Brain microvascular endothelial cell (primary cell): ENCODE data around the gene ABCC1.
"Not testable (repeated sequence)": the region's sequence is repeated elsewhere in the genome, so short reads cannot be mapped to it uniquely, and the experiment has no call there.

Experiments
- DNase-seq: peaks from one replicate; pipeline ENCODE4 v3.0.0-alpha.2; 2020
- H3K27ac ChIP-seq: fragments of 250-450 bp; sonication (Bioruptor Pico); 2 replicates; pipeline ENCODE4 v1.5.1; 2020; ENCODE audit warnings: mild to moderate bottlenecking, moderate library complexity
- H3K27me3 ChIP-seq: fragments of 250-450 bp; sonication (Bioruptor Pico); replicated peaks from 2 replicates; pipeline ENCODE4 v1.5.1; 2020; ENCODE audit warnings: mild to moderate bottlenecking
- H3K36me3 ChIP-seq: fragments of 250-450 bp; sonication (Bioruptor Pico); replicated peaks from 2 replicates; pipeline ENCODE4 v1.5.1; 2020; ENCODE audit warnings: mild to moderate bottlenecking
- H3K4me3 ChIP-seq: 2 replicates; pipeline ENCODE4 v1.5.1; 2011; ENCODE audit warnings: low read depth, mild to moderate bottlenecking, control low read depth, low read length, moderate library complexity
- CTCF ChIP-seq: IDR thresholded peaks from 2 replicates; pipeline ENCODE4 v1.5.1; 2011; ENCODE audit warnings: low read depth, mild to moderate bottlenecking, moderate library complexity, low read length, control low read depth, inconsistent platforms; ENCODE audit errors: missing control alignments
- in situ Hi-C: cut with HindIII; loops from 2 replicates; pipeline ENCODE4 v1.10.0; 2017; ENCODE audit warnings: low sequenced_read_pairs, low pct_ligation_motif_present

ABCC1 gene

GRCh38 chr16:15934991-15935390 lies 14.4 kb upstream of the ABCC1 start:
- DNase-seq: no peak
- H3K27me3 ChIP-seq: no peaks in the 10 kb centered on the region
- no peak overlapping the region for H3K27ac ChIP-seq
- H3K36me3 ChIP-seq: no peaks in the 10 kb centered on the region
- in situ Hi-C loops: no loop called here
- no peak for TF ChIP-seq CTCF
- H3K4me3 ChIP-seq: no peak overlapping the region

- H3K27me3 ChIP-seq, H3K4me3 ChIP-seq, in situ Hi-C loops, DNase-seq, H3K36me3 ChIP-seq, H3K27ac ChIP-seq: not testable (repeated sequence)
Observed at GRCh38 chr16:15936809-15937208, 12.6 kb upstream of the ABCC1 start.

GRCh38 chr16:15942931-15943690 lies 6.3 kb upstream of the ABCC1 start:
- no peak overlapping the region for H3K27ac ChIP-seq
- no peak overlapping the region for H3K4me3 ChIP-seq
- in situ Hi-C loops: no loop called here
- no peaks in the 10 kb centered on the region for H3K36me3 ChIP-seq
- no peaks in the 10 kb centered on the region for H3K27me3 ChIP-seq
- TF ChIP-seq CTCF: no peak
- DNase-seq: no peak

GRCh38 chr16:15946257-15947044 lies 3.0 kb upstream of the ABCC1 start:
- in situ Hi-C loops: no loop called here
- TF ChIP-seq CTCF: no peak
- no peaks in the 10 kb centered on the region for H3K27me3 ChIP-seq
- H3K27ac ChIP-seq: peak overlapping the region; percentile 38
- peak; percentile 53 for DNase-seq
- H3K36me3 ChIP-seq: no peaks in the 10 kb centered on the region
- H3K4me3 ChIP-seq: no peak overlapping the region

GRCh38 chr16:15947983-15948509 lies 1.4 kb upstream of the ABCC1 start:
- Histone ChIP-seq H3K27ac (no peak overlapping the region), H3K27me3 (no peaks in the 10 kb centered on the region), H3K36me3 (no peaks in the 10 kb centered on the region), H3K4me3 (no peak overlapping the region)
- TF ChIP-seq CTCF: no peak
- DNase-seq: no peak
- in situ Hi-C loops: no loop called here

GRCh38 chr16:15948532-15949209 lies 745 bp upstream of the ABCC1 start:
- no peak for DNase-seq

More at GRCh38 chr16:15948532-15949209, 745 bp upstream of the ABCC1 start:
- Histone ChIP-seq H3K4me3 (peak overlapping the region; percentile 60), H3K27ac (peak overlapping the region; percentile 29), H3K36me3 (no peaks in the 10 kb centered on the region), H3K27me3 (no peaks in the 10 kb centered on the region)
- no peak for TF ChIP-seq CTCF
- in situ Hi-C loops: no loop called here
